GM12878 (cell line): ENCODE data around the gene NOS1AP. TPM values are rescaled to one million over a fixed set of nuclear protein-coding genes. Genes with fewer than 3 reads are reported as not detected.

Experiments
- CBFB ChIP-seq: IDR thresholded peaks from 2 replicates; pipeline ENCODE4 v1.6.1; 2016; ENCODE audit warnings: antibody characterized with exemption, low read depth
- CHD4 ChIP-seq: fragments of 200-600 bp; sonication (generic); IDR thresholded peaks from 2 replicates; pipeline ENCODE4 v1.6.1; 2016; ENCODE audit warnings: mild to moderate bottlenecking
- EP300 ChIP-seq, 2 experiments: fragments of 150-350 bp in 1 of 2; IDR thresholded peaks; 2 replicates each; pipeline ENCODE4 v1.6.1; 2011 to 2012; ENCODE audit warnings: low read depth in 2 of 2, low read length in 2 of 2, borderline replicate concordance in 1 of 2, improper control_type of control experiment in 1 of 2, inconsistent platforms in 1 of 2; ENCODE audit not compliant: control insufficient read depth in 1 of 2
- IRF4 ChIP-seq: IDR thresholded peaks from 2 replicates; pipeline ENCODE4 v1.6.1; 2011; ENCODE audit warnings: low read depth, low read length
- SIX5 ChIP-seq: IDR thresholded peaks from 2 replicates; pipeline ENCODE4 v1.6.1; 2011; ENCODE audit warnings: mild to moderate bottlenecking, low read depth, low read length, moderate library complexity; ENCODE audit not compliant: severe bottlenecking
- SMAD1 ChIP-seq: fragments of 450-650 bp; IDR thresholded peaks from 2 replicates; pipeline ENCODE4 v1.6.1; 2018; ENCODE audit warnings: mild to moderate bottlenecking, low read depth; ENCODE audit not compliant: partially characterized antibody
- SMC3 ChIP-seq: IDR thresholded peaks from 2 replicates; pipeline ENCODE4 v1.6.1; 2011; ENCODE audit warnings: low read length, improper control_type of control experiment, borderline replicate concordance
- TBL1XR1 ChIP-seq: IDR thresholded peaks from 2 replicates; pipeline ENCODE4 v1.6.1; 2012; ENCODE audit warnings: low read depth, low read length, improper control_type of control experiment
- YBX1 ChIP-seq: fragments of 450-650 bp; IDR thresholded peaks from 2 replicates; pipeline ENCODE4 v1.6.1; 2016; ENCODE audit warnings: antibody characterized with exemption
- ZBED1 ChIP-seq: IDR thresholded peaks from 2 replicates; pipeline ENCODE4 v1.6.1; 2016; ENCODE audit warnings: borderline replicate concordance
- ZNF622 ChIP-seq: fragments of 450-650 bp; IDR thresholded peaks from 2 replicates; pipeline ENCODE4 v1.6.1; 2017; ENCODE audit warnings: mild to moderate bottlenecking, inconsistent platforms
- ZSCAN29 ChIP-seq: fragments of 450-650 bp; IDR thresholded peaks from 2 replicates; pipeline ENCODE4 v1.6.1; 2017; ENCODE audit warnings: mild to moderate bottlenecking, moderate library complexity
- polyA plus RNA-seq, 11 experiments: library from polyadenylated mRNA; depleted of rRNA in 4 of 11; unstranded in 6 of 11; stranded (reverse) in 5 of 11; fragments of >200 nt; fragmentation: Nextera tagmentation in 4 of 11; fragmentation: Illumina TruSeq in 1 of 11; extraction: Ambion mirVana in 4 of 11; extraction: Trizol in 1 of 11; gene quantifications; 1 replicate in 1 of 11; 2 replicates in 10 of 11; pipeline versions ENCODE4 v1.2.1 to v1.2.3, GENCODE V29; 2011 to 2016; ENCODE audit warnings: inconsistent platforms in 2 of 11, missing spikeins in 2 of 11, low read depth in 1 of 11
- total RNA-seq, 4 experiments: library from RNA; depleted of rRNA in 3 of 4; stranded (reverse); fragments of >200 nt in 3 of 4; fragmentation: Illumina TruSeq in 1 of 4; extraction: Trizol in 1 of 4; gene quantifications; 2 replicates each; pipeline versions ENCODE4 v1.2.1 to v1.2.3, GENCODE V29; 2013 to 2021
- TF ChIP-seq, protein P1 (sequence below), 3 experiments: IDR thresholded peaks in 2 of 3; conservative IDR thresholded peaks in 1 of 3; 2 replicates each; pipeline ENCODE4 v1.5.1; 2011; ENCODE audit warnings: low read depth in 3 of 3, low read length in 3 of 3, mild to moderate bottlenecking in 3 of 3, control low read depth in 2 of 3, moderate library complexity in 2 of 3, inconsistent platforms in 1 of 3, mixed read lengths in 1 of 3; ENCODE audit not compliant: control insufficient read depth in 2 of 3, insufficient read depth in 1 of 3; ENCODE audit errors: extremely low read depth in 1 of 3
- TF ChIP-seq, protein P2 (sequence below): IDR thresholded peaks from 2 replicates; pipeline ENCODE4 v1.6.1; 2011; ENCODE audit warnings: low read depth, low read length, improper control_type of control experiment, borderline replicate concordance
- TF ChIP-seq, protein P3 (sequence below): fragments of 450-650 bp; IDR thresholded peaks from 2 replicates; pipeline ENCODE4 v1.6.1; 2017; ENCODE audit warnings: antibody characterized with exemption, mild to moderate bottlenecking, moderate library complexity

Gene NOS1AP
- total and polyA plus RNA-seq, 10 of the 15 experiments (the other 5 are each of a cell fraction or from before 2014, with no cell fraction given): 0.03 to 0.15 TPM; not detected in 8

DNA sequence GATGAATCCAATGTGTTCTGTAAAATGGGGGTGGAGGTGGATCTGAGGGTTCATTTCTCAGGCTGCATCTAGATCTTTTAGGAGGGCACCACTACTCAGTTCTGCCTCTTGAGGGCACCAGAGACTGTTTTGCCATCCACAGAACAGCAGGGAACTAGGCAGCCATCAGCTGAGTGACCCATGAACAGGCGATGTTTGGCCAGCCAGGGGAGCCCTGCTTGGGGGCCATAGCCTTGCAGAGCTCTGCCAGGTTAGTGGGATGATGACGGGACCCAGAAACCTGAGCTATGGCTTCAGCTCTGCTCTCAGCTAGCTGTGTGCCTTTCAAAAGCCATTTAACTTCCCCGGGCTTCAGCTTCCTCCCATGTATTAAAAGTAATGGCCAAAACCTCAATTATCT is 13.4 kb upstream of the NOS1AP start (continued):
- no peak for TF ChIP-seq EP300 (IDR thresholded peaks at IDR 0.05; ENCODE audit: borderline replicate concordance in 1 of 2, control insufficient read depth in 1 of 2, low read depth in 2 of 2, low read length in 2 of 2)
- TF ChIP-seq SIX5: no peak
- no peak for TF ChIP-seq ZNF622
- no peak for TF ChIP-seq IRF4
- TF ChIP-seq ZBED1: no peak
- TF ChIP-seq ZSCAN29: no peak
- TF ChIP-seq SMAD1: no peak
- TF ChIP-seq CHD4: no peak
- no peak for TF ChIP-seq CBFB
- TF ChIP-seq, protein P1, sequence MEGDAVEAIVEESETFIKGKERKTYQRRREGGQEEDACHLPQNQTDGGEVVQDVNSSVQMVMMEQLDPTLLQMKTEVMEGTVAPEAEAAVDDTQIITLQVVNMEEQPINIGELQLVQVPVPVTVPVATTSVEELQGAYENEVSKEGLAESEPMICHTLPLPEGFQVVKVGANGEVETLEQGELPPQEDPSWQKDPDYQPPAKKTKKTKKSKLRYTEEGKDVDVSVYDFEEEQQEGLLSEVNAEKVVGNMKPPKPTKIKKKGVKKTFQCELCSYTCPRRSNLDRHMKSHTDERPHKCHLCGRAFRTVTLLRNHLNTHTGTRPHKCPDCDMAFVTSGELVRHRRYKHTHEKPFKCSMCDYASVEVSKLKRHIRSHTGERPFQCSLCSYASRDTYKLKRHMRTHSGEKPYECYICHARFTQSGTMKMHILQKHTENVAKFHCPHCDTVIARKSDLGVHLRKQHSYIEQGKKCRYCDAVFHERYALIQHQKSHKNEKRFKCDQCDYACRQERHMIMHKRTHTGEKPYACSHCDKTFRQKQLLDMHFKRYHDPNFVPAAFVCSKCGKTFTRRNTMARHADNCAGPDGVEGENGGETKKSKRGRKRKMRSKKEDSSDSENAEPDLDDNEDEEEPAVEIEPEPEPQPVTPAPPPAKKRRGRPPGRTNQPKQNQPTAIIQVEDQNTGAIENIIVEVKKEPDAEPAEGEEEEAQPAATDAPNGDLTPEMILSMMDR (IDR thresholded peaks at IDR 0.05 in 2 of 3, conservative IDR thresholded peaks at IDR 0.05 in 1 of 3; ENCODE audit: control insufficient read depth in 2 of 3, extremely low read depth in 1 of 3, insufficient read depth in 1 of 3, low read depth in 3 of 3, low read length in 3 of 3): peak; percentile 82 to 90 (median 88)
- TF ChIP-seq TBL1XR1: no peak
- no peak for TF ChIP-seq YBX1
- TF ChIP-seq, protein P2, sequence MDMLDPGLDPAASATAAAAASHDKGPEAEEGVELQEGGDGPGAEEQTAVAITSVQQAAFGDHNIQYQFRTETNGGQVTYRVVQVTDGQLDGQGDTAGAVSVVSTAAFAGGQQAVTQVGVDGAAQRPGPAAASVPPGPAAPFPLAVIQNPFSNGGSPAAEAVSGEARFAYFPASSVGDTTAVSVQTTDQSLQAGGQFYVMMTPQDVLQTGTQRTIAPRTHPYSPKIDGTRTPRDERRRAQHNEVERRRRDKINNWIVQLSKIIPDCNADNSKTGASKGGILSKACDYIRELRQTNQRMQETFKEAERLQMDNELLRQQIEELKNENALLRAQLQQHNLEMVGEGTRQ: no peak
- TF ChIP-seq, protein P3, sequence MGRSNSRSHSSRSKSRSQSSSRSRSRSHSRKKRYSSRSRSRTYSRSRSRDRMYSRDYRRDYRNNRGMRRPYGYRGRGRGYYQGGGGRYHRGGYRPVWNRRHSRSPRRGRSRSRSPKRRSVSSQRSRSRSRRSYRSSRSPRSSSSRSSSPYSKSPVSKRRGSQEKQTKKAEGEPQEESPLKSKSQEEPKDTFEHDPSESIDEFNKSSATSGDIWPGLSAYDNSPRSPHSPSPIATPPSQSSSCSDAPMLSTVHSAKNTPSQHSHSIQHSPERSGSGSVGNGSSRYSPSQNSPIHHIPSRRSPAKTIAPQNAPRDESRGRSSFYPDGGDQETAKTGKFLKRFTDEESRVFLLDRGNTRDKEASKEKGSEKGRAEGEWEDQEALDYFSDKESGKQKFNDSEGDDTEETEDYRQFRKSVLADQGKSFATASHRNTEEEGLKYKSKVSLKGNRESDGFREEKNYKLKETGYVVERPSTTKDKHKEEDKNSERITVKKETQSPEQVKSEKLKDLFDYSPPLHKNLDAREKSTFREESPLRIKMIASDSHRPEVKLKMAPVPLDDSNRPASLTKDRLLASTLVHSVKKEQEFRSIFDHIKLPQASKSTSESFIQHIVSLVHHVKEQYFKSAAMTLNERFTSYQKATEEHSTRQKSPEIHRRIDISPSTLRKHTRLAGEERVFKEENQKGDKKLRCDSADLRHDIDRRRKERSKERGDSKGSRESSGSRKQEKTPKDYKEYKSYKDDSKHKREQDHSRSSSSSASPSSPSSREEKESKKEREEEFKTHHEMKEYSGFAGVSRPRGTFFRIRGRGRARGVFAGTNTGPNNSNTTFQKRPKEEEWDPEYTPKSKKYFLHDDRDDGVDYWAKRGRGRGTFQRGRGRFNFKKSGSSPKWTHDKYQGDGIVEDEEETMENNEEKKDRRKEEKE: no peak
- peak; percentile 76 for TF ChIP-seq SMC3
